ENCODE results near the gene TUSC2.

DNA sequence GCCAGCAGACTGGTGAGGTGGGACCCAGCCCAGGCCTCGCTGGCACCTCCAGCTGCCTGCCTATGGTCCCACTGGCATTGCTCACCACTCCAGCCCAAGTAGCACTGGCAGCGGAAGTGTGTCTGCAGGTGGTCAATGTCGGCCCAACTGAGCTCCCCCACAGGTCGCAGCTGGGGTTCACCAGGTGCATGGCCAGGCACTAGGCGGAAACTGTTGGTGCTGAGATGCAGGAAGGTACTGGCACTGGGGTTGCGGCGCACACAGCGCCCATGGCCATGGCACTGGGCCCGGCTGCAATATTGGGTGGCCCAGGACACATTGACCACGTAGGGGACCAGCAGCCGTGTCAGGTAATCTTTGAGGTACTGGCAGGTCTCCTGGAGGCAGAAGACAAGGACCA, 9.9 kb downstream of the TUSC2 start:
- TF ChIP-seq POLR2A (IDR thresholded peaks at IDR 0.05; ENCODE audit: borderline replicate concordance, extremely low read depth, insufficient read depth, insufficient read length), result no peak
- no peak for TF ChIP-seq ATF3 (IDR thresholded peaks at IDR 0.05)
- no peak for TF ChIP-seq CTCF (IDR thresholded peaks at IDR 0.05 in 2 of 3, conservative IDR thresholded peaks at IDR 0.05 in 1 of 3; ENCODE audit: borderline replicate concordance in 1 of 3, insufficient read depth in 1 of 3, low read depth in 2 of 3, low read length in 2 of 3)
- no peak for TF ChIP-seq SP1 (IDR thresholded peaks at IDR 0.05; ENCODE audit: low read depth)
- no peak for TF ChIP-seq POLR2AphosphoS5 (IDR thresholded peaks at IDR 0.05; ENCODE audit: low read depth, low read length)
- TF ChIP-seq CBX3 (IDR thresholded peaks at IDR 0.05; ENCODE audit: low read depth), result no peak
- no peak for TF ChIP-seq MAX (IDR thresholded peaks at IDR 0.05)
- TF ChIP-seq CEBPB (IDR thresholded peaks at IDR 0.05; ENCODE audit: low read depth), result no peak
